ENCODE data around the gene KRT80.

KRT80 gene

DNA sequence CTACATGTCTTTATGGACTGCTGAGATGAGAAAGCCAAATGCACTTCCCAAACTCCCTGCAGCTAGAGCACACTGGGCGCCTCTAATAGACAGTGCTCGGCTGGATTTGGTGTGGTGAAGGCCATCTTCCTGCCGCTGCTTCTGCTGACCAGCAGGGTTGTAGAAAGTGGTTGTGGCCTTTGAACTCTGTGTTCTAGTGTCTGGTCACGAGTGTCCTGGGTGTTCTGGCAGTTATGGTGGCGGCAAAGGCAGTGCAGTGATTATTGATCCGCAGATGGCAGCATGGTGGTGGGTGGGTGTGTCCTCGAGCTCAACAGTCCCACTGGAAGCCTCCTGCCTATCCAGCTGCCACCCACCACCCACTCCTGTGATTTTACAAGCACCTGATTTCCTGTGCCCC is 68.9 kb downstream of the KRT80 start:
- no peak overlapping the region for H3K4me3 ChIP-seq (ENCODE audit: low read depth, low read length)
- TF ChIP-seq, protein P1, sequence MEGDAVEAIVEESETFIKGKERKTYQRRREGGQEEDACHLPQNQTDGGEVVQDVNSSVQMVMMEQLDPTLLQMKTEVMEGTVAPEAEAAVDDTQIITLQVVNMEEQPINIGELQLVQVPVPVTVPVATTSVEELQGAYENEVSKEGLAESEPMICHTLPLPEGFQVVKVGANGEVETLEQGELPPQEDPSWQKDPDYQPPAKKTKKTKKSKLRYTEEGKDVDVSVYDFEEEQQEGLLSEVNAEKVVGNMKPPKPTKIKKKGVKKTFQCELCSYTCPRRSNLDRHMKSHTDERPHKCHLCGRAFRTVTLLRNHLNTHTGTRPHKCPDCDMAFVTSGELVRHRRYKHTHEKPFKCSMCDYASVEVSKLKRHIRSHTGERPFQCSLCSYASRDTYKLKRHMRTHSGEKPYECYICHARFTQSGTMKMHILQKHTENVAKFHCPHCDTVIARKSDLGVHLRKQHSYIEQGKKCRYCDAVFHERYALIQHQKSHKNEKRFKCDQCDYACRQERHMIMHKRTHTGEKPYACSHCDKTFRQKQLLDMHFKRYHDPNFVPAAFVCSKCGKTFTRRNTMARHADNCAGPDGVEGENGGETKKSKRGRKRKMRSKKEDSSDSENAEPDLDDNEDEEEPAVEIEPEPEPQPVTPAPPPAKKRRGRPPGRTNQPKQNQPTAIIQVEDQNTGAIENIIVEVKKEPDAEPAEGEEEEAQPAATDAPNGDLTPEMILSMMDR (IDR thresholded peaks at IDR 0.05; ENCODE audit: low read depth, low read length, missing control alignments): peak; percentile 1
- no peak for DNase-seq (ENCODE audit: low read depth)

DNA sequence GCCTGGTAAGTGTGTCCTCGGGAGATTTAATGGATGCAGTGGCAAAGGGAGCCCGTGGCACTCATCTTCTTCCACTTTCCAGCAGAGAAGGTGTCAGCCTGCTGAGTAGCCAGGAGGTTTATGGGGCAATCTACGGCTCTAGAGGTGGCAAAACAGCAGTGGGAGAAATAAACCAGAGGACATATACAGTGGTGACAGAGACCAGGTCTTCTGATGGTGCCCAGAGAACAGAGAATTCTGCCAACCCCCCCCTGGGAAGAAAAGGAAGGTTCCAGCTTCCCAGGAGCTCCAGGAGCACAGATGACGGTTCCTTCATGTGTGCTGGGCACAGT is 69.3 kb downstream of the KRT80 start:
- DNase-seq (ENCODE audit: low read depth): no peak
- no peak overlapping the region for H3K4me3 ChIP-seq (ENCODE audit: low read depth, low read length)
- TF ChIP-seq, protein P1 (IDR thresholded peaks at IDR 0.05; ENCODE audit: low read depth, low read length, missing control alignments): no peak

DNA sequence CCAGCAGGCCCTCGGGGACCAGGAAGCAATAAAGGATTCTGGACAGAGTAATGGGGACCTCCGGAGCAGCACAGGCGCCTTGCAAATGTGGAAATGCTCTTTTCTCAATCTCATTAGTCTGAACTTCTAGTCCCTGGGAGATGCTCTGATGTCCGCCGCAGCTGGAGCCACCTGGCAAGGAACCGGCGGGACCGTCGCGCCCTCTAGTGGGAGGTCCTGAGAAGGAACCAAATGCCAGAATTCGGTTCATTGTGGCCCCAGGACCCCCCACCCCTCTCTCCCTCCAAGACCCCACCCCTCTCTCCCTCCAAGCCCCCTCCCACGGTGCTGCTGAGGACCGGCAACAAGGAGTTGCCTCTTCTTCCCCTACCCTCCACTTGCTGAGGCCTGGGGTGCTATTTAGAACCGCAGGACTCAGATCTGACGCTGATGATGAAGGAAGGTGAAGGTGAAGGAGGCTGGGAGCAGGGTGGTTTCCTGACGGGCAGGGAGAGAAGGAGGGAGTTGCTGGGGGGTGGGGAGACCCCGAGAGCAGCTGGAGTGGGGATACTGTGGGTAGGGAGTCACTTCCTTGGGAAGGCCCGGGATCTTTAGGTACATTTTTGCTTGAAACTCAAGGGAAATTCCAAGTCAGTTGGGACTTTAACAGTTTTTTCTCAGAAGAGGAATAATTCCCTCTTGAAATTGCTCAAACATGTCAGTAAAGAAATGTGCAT is 69.8 kb downstream of the KRT80 start:
- no peak overlapping the region for H3K4me3 ChIP-seq (ENCODE audit: low read depth, low read length)
- TF ChIP-seq, protein P1 (IDR thresholded peaks at IDR 0.05; ENCODE audit: low read depth, low read length, missing control alignments): peak; percentile 85
- DNase-seq (ENCODE audit: low read depth): no peak

DNA sequence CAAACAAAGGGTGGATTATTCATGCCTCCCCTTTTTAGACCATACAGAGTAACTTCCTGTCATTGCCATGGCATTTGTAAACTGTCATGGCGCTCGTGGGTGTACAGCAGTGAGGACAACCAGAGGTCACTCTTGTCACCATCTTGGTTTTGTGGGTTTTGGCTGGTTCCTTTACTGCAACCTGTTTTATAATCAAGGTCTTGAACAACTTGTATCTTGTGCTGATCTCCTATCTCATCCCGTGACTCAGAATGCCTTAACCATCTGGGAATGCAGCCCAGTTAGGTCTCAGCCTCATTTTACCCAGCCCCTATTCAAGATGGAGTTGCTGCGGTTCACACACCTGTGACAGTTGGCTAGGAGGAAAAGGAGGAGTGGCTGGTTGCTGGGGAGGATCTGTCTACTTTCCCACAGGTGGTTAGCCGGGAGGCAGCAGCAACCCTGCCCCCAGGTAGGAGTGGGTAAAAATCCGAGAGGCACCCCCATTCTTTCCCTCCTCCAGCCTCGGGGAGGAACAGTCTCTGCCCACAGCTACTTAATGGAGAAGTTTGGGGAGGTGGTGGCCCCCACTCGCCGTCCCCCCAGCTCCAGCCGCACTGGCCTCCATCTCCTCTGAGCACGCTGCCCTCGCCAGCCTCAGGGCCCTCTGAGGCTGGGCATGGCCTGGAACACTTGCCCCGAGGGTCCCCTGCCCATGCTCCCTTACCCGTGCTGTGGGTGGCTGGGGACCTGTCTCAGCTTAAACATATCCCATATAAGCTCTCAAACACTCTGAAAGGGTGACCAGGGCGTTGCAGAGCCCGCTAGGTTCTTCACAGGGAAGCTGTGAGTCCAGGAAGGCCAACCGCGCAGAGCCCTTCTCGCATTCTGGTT is 70.6 kb downstream of the KRT80 start:
- H3K4me3 ChIP-seq (ENCODE audit: low read depth, low read length): no peak overlapping the region
- DNase-seq (ENCODE audit: low read depth): no peak
- TF ChIP-seq, protein P1 (IDR thresholded peaks at IDR 0.05; ENCODE audit: low read depth, low read length, missing control alignments): no peak

DNA sequence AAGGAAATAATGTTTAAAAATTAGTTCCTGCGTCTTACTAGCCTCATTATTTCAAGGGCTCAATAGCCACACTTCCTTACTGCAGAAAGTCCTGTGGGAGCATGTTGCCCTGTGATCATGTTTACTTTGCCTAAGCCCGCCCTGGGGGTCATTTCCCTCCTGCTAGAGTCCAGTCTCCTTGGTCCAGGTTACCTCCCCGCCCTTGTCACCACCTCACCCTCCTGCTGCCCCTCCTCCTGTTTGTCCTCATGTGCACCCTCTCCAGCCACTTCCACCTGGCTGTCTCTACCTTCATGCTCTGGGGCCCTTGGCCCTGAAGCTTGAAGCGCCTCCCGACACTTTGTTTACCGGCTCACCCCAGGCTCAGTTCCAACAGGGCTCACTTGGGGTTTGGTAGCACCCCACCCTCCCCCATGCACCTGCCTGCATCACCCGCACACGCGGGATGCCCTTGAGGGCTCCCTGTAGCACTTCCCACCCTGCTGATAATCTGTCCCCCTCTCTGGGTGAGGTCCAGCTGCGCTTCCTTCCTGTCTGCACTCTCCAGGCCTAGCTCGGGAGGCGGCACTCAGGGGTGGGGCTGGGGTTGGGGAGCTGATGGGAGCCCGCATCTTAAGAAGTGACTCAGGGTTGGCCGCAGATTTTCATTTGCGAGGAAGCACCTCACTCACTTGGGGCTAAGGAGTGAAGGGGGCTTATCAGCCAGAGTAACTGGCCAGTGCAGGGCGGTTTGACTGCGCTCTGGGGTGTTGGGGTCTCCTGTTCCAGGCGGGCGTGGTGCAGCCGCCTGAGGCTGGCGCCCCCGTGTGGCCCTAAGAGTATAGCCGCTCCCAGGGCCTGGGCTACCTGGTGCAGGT is 72.2 kb downstream of the KRT80 start:
- TF ChIP-seq, protein P1 (IDR thresholded peaks at IDR 0.05; ENCODE audit: low read depth, low read length, missing control alignments): peak; percentile 83
- no peak for DNase-seq (ENCODE audit: low read depth)
- H3K4me3 ChIP-seq (ENCODE audit: low read depth, low read length): no peak overlapping the region
